ENCODE results near the gene EPHB2.

The EPHB2 gene

Small RNAs within 50 kb of the gene (small RNA-seq; reads per million reads assigned to genes)
- gene MIR4253 (0 to 0.04 reads per million in 2 experiments), gene MIR4684 (0 reads per million in 2 experiments)
